ENCODE results near the gene RIIAD1. TPM values are rescaled to one million over a fixed set of nuclear protein-coding genes. Genes with fewer than 3 reads are reported as not detected.

The RIIAD1 gene
- total and polyA plus RNA-seq, 7 experiments from 2014 or later, result not detected

GRCh38 chr1:151703813-151704212, 17.5 kb upstream of the RIIAD1 start:
- H3K4me1 ChIP-seq (ENCODE audit: control insufficient read depth in 2 of 2, insufficient read depth in 2 of 2, low read length in 2 of 2), result no peaks in the 10 kb centered on the region
- no peaks in the 10 kb centered on the region for H3K9me3 ChIP-seq (ENCODE audit: control insufficient read depth in 2 of 3, low read length in 3 of 3)
- H3K4me1 Mint-ChIP-seq, result peaks cover 0 to 11% (median 5%) of the 10 kb centered on the region in 7 donors
- intact Hi-C loops (cut with micrococcal nuclease), result no loop called here
- H3K27me3 ChIP-seq (ENCODE audit: control insufficient read depth in 2 of 2, insufficient read depth in 2 of 2, low read length in 2 of 2), result no peaks in the 10 kb centered on the region
- H3K27me3 Mint-ChIP-seq, result no peaks in the 10 kb centered on the region
- no peaks in the 10 kb centered on the region for H3K9me3 Mint-ChIP-seq
- ChIA-PET POLR2A (no interaction called here), CTCF (interaction anchor here (0.6 kb wide), 1 partner anchor 11 kb away, joined by 3 read pairs; no protein-coding TSS in a partner anchor)
- H3K4me3 ChIP-seq (ENCODE audit: low read length), result no peak overlapping the region
- H3K36me3 ChIP-seq (ENCODE audit: control insufficient read depth in 2 of 3, insufficient read depth in 3 of 3, low read length in 3 of 3), result peaks cover 0 to 33% (median 6%) of the 10 kb centered on the region in 3 experiments
- H3K27ac Mint-ChIP-seq, result peak overlapping the region in 3 of 9 donors; percentile 11 to 67 (median 28)
- H3K36me3 Mint-ChIP-seq, result peaks cover 4 to 20% (median 13%) of the 10 kb centered on the region in 5 donors
- ATAC-seq (no peak), DNase-seq (no peak)
- peak overlapping the region in 1 of 10 donors; percentile 24 for H3K4me3 Mint-ChIP-seq
- H3K27ac ChIP-seq (ENCODE audit: low read depth, low read length), result no peak overlapping the region

- Mint-ChIP-seq H3K4me1 (peaks cover 0 to 11% (median 5%) of the 10 kb centered on the region in 7 donors), H3K27me3 (no peaks in the 10 kb centered on the region), H3K4me3 (no peak overlapping the region), H3K9me3 (no peaks in the 10 kb centered on the region), H3K27ac (no peak overlapping the region), H3K36me3 (peaks cover 4 to 18% (median 13%) of the 10 kb centered on the region in 5 donors)
- H3K4me3 ChIP-seq (ENCODE audit: low read length), result no peak overlapping the region
- POLR2A ChIA-PET, result no interaction called here
- H3K27me3 ChIP-seq (ENCODE audit: control insufficient read depth in 2 of 2, insufficient read depth in 2 of 2, low read length in 2 of 2), result no peaks in the 10 kb centered on the region
- H3K9me3 ChIP-seq (ENCODE audit: control insufficient read depth in 2 of 3, low read length in 3 of 3), result no peaks in the 10 kb centered on the region
- intact Hi-C loops (cut with micrococcal nuclease), result no loop called here
- CTCF ChIA-PET, result interaction anchor here (0.6 kb wide), 1 partner anchor 11 kb away, joined by 3 read pairs; no protein-coding TSS in a partner anchor
- ATAC-seq, result no peak
- H3K36me3 ChIP-seq (ENCODE audit: control insufficient read depth in 2 of 3, insufficient read depth in 3 of 3, low read length in 3 of 3), result peaks cover 0 to 29% (median 3%) of the 10 kb centered on the region in 3 experiments
- no peak overlapping the region for H3K27ac ChIP-seq (ENCODE audit: low read depth, low read length)
- H3K4me1 ChIP-seq (ENCODE audit: control insufficient read depth in 2 of 2, insufficient read depth in 2 of 2, low read length in 2 of 2), result no peaks in the 10 kb centered on the region
- DNase-seq, result no peak
Measured at GRCh38 chr1:151704246-151704645, 17.1 kb upstream of the RIIAD1 start.

GRCh38 chr1:151705146-151705545, 16.2 kb upstream of the RIIAD1 start:
- H3K36me3 Mint-ChIP-seq, result peaks cover 1 to 10% (median 4%) of the 10 kb centered on the region in 5 donors

GRCh38 chr1:151705753-151706463, 15.4 kb upstream of the RIIAD1 start:
- no peaks in the 10 kb centered on the region for H3K9me3 Mint-ChIP-seq
- H3K9me3 ChIP-seq (ENCODE audit: control insufficient read depth in 2 of 3, low read length in 3 of 3), result no peaks in the 10 kb centered on the region
- H3K27me3 Mint-ChIP-seq, result no peaks in the 10 kb centered on the region
- no peaks in the 10 kb centered on the region for H3K4me1 ChIP-seq (ENCODE audit: control insufficient read depth in 2 of 2, insufficient read depth in 2 of 2, low read length in 2 of 2)
- H3K4me1 Mint-ChIP-seq, result peaks cover 0 to 11% (median 5%) of the 10 kb centered on the region in 7 donors
- CTCF ChIA-PET, result no interaction called here
- no peaks in the 10 kb centered on the region for H3K27me3 ChIP-seq (ENCODE audit: control insufficient read depth in 2 of 2, insufficient read depth in 2 of 2, low read length in 2 of 2)
- H3K36me3 Mint-ChIP-seq, result peaks cover 0 to 2% (median under 1%) of the 10 kb centered on the region in 5 donors
- no peak overlapping the region for H3K4me3 Mint-ChIP-seq
- H3K4me3 ChIP-seq (ENCODE audit: low read length), result no peak overlapping the region
- H3K27ac Mint-ChIP-seq, result peak overlapping the region in 1 of 9 donors; percentile 49
- no peak overlapping the region for H3K27ac ChIP-seq (ENCODE audit: low read depth, low read length)
- intact Hi-C loops (cut with micrococcal nuclease), result no loop called here
- POLR2A ChIA-PET, result no interaction called here
- H3K36me3 ChIP-seq (ENCODE audit: control insufficient read depth in 2 of 3, insufficient read depth in 3 of 3, low read length in 3 of 3), result peaks cover 0 to 13% (median 0%) of the 10 kb centered on the region in 3 experiments
- DNase-seq (no peak), ATAC-seq (no peak)

More at GRCh38 chr1:151705146-151705545, 16.2 kb upstream of the RIIAD1 start:
- CTCF ChIA-PET, result no interaction called here
- Histone ChIP-seq H3K4me1 (ENCODE audit: control insufficient read depth in 2 of 2, insufficient read depth in 2 of 2, low read length in 2 of 2) (no peaks in the 10 kb centered on the region), H3K4me3 (ENCODE audit: low read length) (no peak overlapping the region), H3K27ac (ENCODE audit: low read depth, low read length) (no peak overlapping the region), H3K27me3 (ENCODE audit: control insufficient read depth in 2 of 2, insufficient read depth in 2 of 2, low read length in 2 of 2) (no peaks in the 10 kb centered on the region), H3K36me3 (ENCODE audit: control insufficient read depth in 2 of 3, insufficient read depth in 3 of 3, low read length in 3 of 3) (peaks cover 0 to 20% (median 0%) of the 10 kb centered on the region in 3 experiments), H3K9me3 (ENCODE audit: control insufficient read depth in 2 of 3, low read length in 3 of 3) (no peaks in the 10 kb centered on the region)
- POLR2A ChIA-PET, result no interaction called here
- no peak for DNase-seq
- no peaks in the 10 kb centered on the region for H3K9me3 Mint-ChIP-seq
- H3K27ac Mint-ChIP-seq, result peak overlapping the region in 1 of 9 donors; percentile 86
- H3K4me1 Mint-ChIP-seq, result peaks cover 0 to 11% (median 5%) of the 10 kb centered on the region in 7 donors
- no peak for ATAC-seq
- H3K4me3 Mint-ChIP-seq, result no peak overlapping the region
- intact Hi-C loops (cut with micrococcal nuclease), result no loop called here
- H3K27me3 Mint-ChIP-seq, result no peaks in the 10 kb centered on the region

- no peak overlapping the region for H3K27ac Mint-ChIP-seq
- no peak for DNase-seq
- no peaks in the 10 kb centered on the region for H3K9me3 Mint-ChIP-seq
- ChIA-PET CTCF (no interaction called here), POLR2A (no interaction called here)
- Histone ChIP-seq H3K27ac (ENCODE audit: low read depth, low read length) (no peak overlapping the region), H3K36me3 (ENCODE audit: control insufficient read depth in 2 of 3, insufficient read depth in 3 of 3, low read length in 3 of 3) (peaks cover 0 to 5% (median 0%) of the 10 kb centered on the region in 3 experiments), H3K9me3 (ENCODE audit: control insufficient read depth in 2 of 3, low read length in 3 of 3) (no peaks in the 10 kb centered on the region), H3K4me1 (ENCODE audit: control insufficient read depth in 2 of 2, insufficient read depth in 2 of 2, low read length in 2 of 2) (no peaks in the 10 kb centered on the region), H3K27me3 (ENCODE audit: control insufficient read depth in 2 of 2, insufficient read depth in 2 of 2, low read length in 2 of 2) (no peaks in the 10 kb centered on the region), H3K4me3 (ENCODE audit: low read length) (no peak overlapping the region)
- H3K36me3 Mint-ChIP-seq, result no peaks in the 10 kb centered on the region
- H3K27me3 Mint-ChIP-seq, result no peaks in the 10 kb centered on the region
- intact Hi-C loops (cut with micrococcal nuclease), result no loop called here
- ATAC-seq, result no peak
- H3K4me3 Mint-ChIP-seq, result no peak overlapping the region
- peaks cover 0 to 11% (median 5%) of the 10 kb centered on the region in 7 donors for H3K4me1 Mint-ChIP-seq
Measured at GRCh38 chr1:151706464-151707415, 14.6 kb upstream of the RIIAD1 start.

GRCh38 chr1:151707541-151708065, 13.7 kb upstream of the RIIAD1 start:
- no peaks in the 10 kb centered on the region for H3K9me3 Mint-ChIP-seq
- CTCF ChIA-PET, result interaction anchor here (0.6 kb wide), 1 partner anchor 328 kb away, joined by 3 read pairs; no protein-coding TSS in a partner anchor
- peaks cover 0 to 6% (median 0%) of the 10 kb centered on the region in 5 donors for H3K27me3 Mint-ChIP-seq
- DNase-seq (no peak), ATAC-seq (no peak)
- no peaks in the 10 kb centered on the region for H3K36me3 ChIP-seq (ENCODE audit: control insufficient read depth in 2 of 3, insufficient read depth in 3 of 3, low read length in 3 of 3)
- no peaks in the 10 kb centered on the region for H3K27me3 ChIP-seq (ENCODE audit: control insufficient read depth in 2 of 2, insufficient read depth in 2 of 2, low read length in 2 of 2)
- H3K4me3 ChIP-seq (ENCODE audit: low read length), result no peak overlapping the region
- no peaks in the 10 kb centered on the region for H3K9me3 ChIP-seq (ENCODE audit: control insufficient read depth in 2 of 3, low read length in 3 of 3)
- no peak overlapping the region for H3K27ac Mint-ChIP-seq
- POLR2A ChIA-PET, result no interaction called here
- no peak overlapping the region for H3K27ac ChIP-seq (ENCODE audit: low read depth, low read length)
- no peaks in the 10 kb centered on the region for H3K4me1 ChIP-seq (ENCODE audit: control insufficient read depth in 2 of 2, insufficient read depth in 2 of 2, low read length in 2 of 2)
- no peak overlapping the region for H3K4me3 Mint-ChIP-seq
- intact Hi-C loops (cut with micrococcal nuclease), result no loop called here
- no peaks in the 10 kb centered on the region for H3K36me3 Mint-ChIP-seq
- peaks cover 0 to 11% (median 5%) of the 10 kb centered on the region in 7 donors for H3K4me1 Mint-ChIP-seq

All from naive thymus-derived CD4-positive, alpha-beta T cell (primary cell).